ENCODE results near the gene PAX5. TPM values are rescaled to one million over a fixed set of nuclear protein-coding genes. Genes with fewer than 3 reads are reported as not detected.

Gene PAX5
- total RNA-seq, 1 experiment from 2014 or later, result 0.39 TPM

- no peak overlapping the region for H3K9ac ChIP-seq (ENCODE audit: extremely low read depth, insufficient read length, low read length)
- no peak overlapping the region for H3K4me2 ChIP-seq (ENCODE audit: insufficient read depth, insufficient read length, low read length)
- H2BK20ac ChIP-seq (ENCODE audit: low read depth, low read length, poor library complexity, severe bottlenecking), result no peak overlapping the region
- no peaks in the 10 kb centered on the region for H3K9me3 ChIP-seq (ENCODE audit: control insufficient read depth, low read depth, low read length)
- no peak overlapping the region for H4K91ac ChIP-seq (ENCODE audit: insufficient read length, low read depth, low read length)
- no peaks in the 10 kb centered on the region for H3K27me3 ChIP-seq (ENCODE audit: insufficient read depth, low read length)
- H3K79me1 ChIP-seq (ENCODE audit: insufficient read depth, low read depth, low read length, poor library complexity, severe bottlenecking), result no peaks in the 10 kb centered on the region
- no peak overlapping the region for H4K8ac ChIP-seq (replicated peaks; ENCODE audit: insufficient read length, low read depth, low read length)
- no peak overlapping the region for H3K4me3 Mint-ChIP-seq
- H3K4ac ChIP-seq (ENCODE audit: low read depth, low read length), result no peak overlapping the region
- H2BK12ac ChIP-seq (ENCODE audit: insufficient read length, low read depth, low read length), result no peak overlapping the region
- no peak overlapping the region for H2AK5ac ChIP-seq (ENCODE audit: insufficient read length, low read length)
- peaks cover 5 to 9% of the 10 kb centered on the region in 2 experiments for H3K9me3 Mint-ChIP-seq
- no peak overlapping the region for H3K27ac Mint-ChIP-seq
- H4K20me1 ChIP-seq (ENCODE audit: control insufficient read depth, insufficient read depth, insufficient read length), result no peaks in the 10 kb centered on the region
- H2BK120ac ChIP-seq (ENCODE audit: low read depth, low read length, poor library complexity, severe bottlenecking), result no peak overlapping the region
- no peak for TF ChIP-seq CTCF (conservative IDR thresholded peaks at IDR 0.05)
- H2BK15ac ChIP-seq (ENCODE audit: low read depth, low read length), result no peak overlapping the region
- no peak overlapping the region for H3T11ph ChIP-seq (ENCODE audit: low read length)
- H3K4me1 ChIP-seq (ENCODE audit: insufficient read depth, low read length), result no peaks in the 10 kb centered on the region
- H3K4me1 Mint-ChIP-seq, result peaks cover 3 to 6% of the 10 kb centered on the region in 2 experiments; a peak in 2 of 4 replicates
- no peak overlapping the region for H3K23ac ChIP-seq (ENCODE audit: insufficient read length, low read depth, low read length)
- H3K18ac ChIP-seq (ENCODE audit: insufficient read length, low read depth, low read length), result no peak overlapping the region
- H3K79me2 ChIP-seq (ENCODE audit: insufficient read depth, low read length), result no peaks in the 10 kb centered on the region
- no peak overlapping the region for H4K5ac ChIP-seq (ENCODE audit: insufficient read length, low read depth, low read length)
- no peak for DNase-seq
- no peak overlapping the region for H3K27ac ChIP-seq (ENCODE audit: insufficient read length, low read depth, low read length)
- H2AFZ ChIP-seq (ENCODE audit: low read length), result no peak overlapping the region
- peaks cover 2 to 5% (median 4%) of the 10 kb centered on the region in 3 experiments; a peak in 4 of 7 replicates for H3K36me3 Mint-ChIP-seq (ENCODE audit: insufficient read depth in 1 of 3, low read depth in 3 of 3)
- no peaks in the 10 kb centered on the region for H3K23me2 ChIP-seq (ENCODE audit: insufficient read length, low read depth, low read length, poor library complexity, severe bottlenecking)
- no peak overlapping the region for H3K14ac ChIP-seq (ENCODE audit: insufficient read depth, low read length)
- no peak overlapping the region for H2BK5ac ChIP-seq (ENCODE audit: insufficient read length, low read length)
- WGBS (ENCODE audit: extremely low coverage, insufficient read length, low lambda C conversion rate), result no CpG with 5 or more reads among the region's 5 CpGs
- H3K56ac ChIP-seq (ENCODE audit: insufficient read length, low read depth, low read length), result no peak overlapping the region
- peaks cover 10% of the 10 kb centered on the region for H3K27me3 Mint-ChIP-seq (ENCODE audit: low read depth)
These were observed 237.2 kb downstream of the PAX5 start for GRCh38 chr9:36796671-36797419.
